Stimulated activated memory B cell treated with anti-CD40 and anti-IgM and Interleukin-4, amounts not matched to agents 10 μg/mL and 1 μg/mL and 100 μg/mL, for 72 hours (primary cell): ENCODE results near the gene RRM2.
"Not testable (repeated sequence)": the region's sequence is repeated elsewhere in the genome, so short reads cannot be mapped to it uniquely, and the experiment has no call there.

Experiments used
- ATAC-seq: fragments of 150-1000 bp; cut with Tn5 transposase; 2 replicates; pipeline ENCODE4 v1.10.0; 2021
- H3K27ac Mint-ChIP-seq: one replicate; pipeline ENCODE4 v1.8.0; 2022; ENCODE audit warnings: mild to moderate bottlenecking, mixed read lengths
- H3K27me3 Mint-ChIP-seq: one replicate; pipeline ENCODE4 v1.8.0; 2022; ENCODE audit warnings: mixed read lengths
- H3K36me3 Mint-ChIP-seq: one replicate; pipeline ENCODE4 v1.8.0; 2022; ENCODE audit warnings: mixed read lengths
- H3K4me1 Mint-ChIP-seq: one replicate; pipeline ENCODE4 v1.8.0; 2022; ENCODE audit warnings: mixed read lengths
- H3K4me3 Mint-ChIP-seq: one replicate; pipeline ENCODE4 v1.8.0; 2022; ENCODE audit warnings: mild to moderate bottlenecking, moderate library complexity, mixed read lengths
- H3K9me3 Mint-ChIP-seq: one replicate; pipeline ENCODE4 v1.8.0; 2022; ENCODE audit warnings: mixed read lengths

RRM2 gene

DNA sequence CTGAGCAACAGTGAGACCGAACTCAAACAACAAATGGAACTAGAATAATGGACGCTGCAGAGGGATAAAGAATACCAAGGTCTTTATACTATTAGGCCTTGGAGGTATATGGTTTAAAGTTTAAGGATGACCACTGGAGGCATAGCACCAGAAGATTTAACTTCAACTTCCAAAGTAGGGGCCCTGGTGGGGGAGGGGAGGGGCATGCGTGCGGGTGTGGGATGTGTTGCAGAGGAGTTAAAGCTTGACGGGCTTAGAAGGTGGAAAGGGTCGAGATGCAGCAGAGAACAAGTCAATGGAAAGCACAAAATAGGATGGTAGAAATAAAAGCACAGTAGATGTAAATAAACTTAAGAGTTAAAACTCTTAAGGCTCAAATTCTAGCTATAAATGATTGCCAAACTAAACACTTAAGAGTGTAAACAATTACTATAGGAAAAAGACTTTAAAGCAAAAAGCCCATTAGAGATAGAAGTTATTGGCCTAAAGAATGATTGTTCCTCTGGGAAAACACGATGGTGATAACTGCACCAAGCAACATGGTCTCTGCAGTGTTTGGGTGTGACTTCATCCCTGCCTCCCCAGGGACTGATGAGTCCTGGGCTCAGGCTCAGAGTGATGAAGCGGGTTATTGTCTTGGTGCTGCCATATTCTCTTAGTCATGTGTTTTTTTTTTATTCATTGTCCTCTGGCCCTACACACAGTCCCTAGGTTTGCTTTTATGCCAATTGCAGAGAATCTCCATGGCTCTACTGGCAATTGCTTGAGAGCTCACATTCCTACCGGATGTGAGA, 13.0 kb downstream of the RRM2 start:
- no peaks in the 10 kb centered on the region for H3K27me3 Mint-ChIP-seq
- H3K4me1 Mint-ChIP-seq: no peaks in the 10 kb centered on the region
- no peaks in the 10 kb centered on the region for H3K36me3 Mint-ChIP-seq
- H3K27ac Mint-ChIP-seq: no peak overlapping the region
- ATAC-seq: no peak
- no peak overlapping the region for H3K4me3 Mint-ChIP-seq
- no peaks in the 10 kb centered on the region for H3K9me3 Mint-ChIP-seq

DNA sequence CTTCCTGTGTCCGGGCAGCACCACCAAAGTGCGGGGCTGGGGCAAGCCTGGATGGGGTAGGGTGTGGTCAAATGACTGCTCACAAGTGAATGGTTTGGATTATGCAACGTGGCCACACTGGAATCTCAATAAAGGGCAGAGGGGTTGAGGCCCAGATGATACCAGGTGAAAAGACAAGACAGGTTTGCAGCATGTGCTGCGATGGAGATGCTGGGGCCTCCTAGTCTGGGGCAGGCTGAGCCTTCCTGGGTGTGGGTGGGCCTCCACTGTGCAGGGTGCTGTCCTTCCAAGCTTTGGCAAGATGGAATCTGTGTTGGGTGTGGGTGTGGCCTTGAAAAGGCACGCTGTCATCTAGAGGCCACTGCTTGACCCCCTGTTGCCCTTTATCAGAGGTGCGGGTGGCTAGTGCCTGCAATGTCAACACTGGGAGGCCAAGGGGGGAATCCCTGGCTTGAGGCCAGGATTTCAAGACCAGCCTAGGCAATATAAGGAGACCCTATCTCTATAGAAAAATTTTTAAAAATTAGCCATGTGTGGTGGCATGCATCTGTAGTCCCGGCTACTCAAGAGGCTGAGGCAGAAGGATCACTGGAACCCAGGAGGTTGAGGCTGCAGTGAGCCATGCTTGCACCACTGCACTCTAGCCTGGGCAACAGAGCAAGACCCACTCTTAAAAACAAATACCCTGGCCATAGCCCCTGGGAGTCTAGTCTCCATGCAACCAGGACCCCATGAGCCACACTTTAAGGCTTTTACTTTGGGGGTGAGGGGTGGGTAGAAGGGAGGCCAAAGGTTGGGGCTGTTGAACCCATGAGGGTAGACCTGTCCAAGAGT, 13.8 kb downstream of the RRM2 start:
- H3K9me3 Mint-ChIP-seq: no peaks in the 10 kb centered on the region
- H3K36me3 Mint-ChIP-seq: no peaks in the 10 kb centered on the region
- ATAC-seq: peak; percentile 4
- peaks cover 1% of the 10 kb centered on the region for H3K4me1 Mint-ChIP-seq
- no peak overlapping the region for H3K27ac Mint-ChIP-seq
- H3K4me3 Mint-ChIP-seq: no peak overlapping the region
- no peaks in the 10 kb centered on the region for H3K27me3 Mint-ChIP-seq

DNA sequence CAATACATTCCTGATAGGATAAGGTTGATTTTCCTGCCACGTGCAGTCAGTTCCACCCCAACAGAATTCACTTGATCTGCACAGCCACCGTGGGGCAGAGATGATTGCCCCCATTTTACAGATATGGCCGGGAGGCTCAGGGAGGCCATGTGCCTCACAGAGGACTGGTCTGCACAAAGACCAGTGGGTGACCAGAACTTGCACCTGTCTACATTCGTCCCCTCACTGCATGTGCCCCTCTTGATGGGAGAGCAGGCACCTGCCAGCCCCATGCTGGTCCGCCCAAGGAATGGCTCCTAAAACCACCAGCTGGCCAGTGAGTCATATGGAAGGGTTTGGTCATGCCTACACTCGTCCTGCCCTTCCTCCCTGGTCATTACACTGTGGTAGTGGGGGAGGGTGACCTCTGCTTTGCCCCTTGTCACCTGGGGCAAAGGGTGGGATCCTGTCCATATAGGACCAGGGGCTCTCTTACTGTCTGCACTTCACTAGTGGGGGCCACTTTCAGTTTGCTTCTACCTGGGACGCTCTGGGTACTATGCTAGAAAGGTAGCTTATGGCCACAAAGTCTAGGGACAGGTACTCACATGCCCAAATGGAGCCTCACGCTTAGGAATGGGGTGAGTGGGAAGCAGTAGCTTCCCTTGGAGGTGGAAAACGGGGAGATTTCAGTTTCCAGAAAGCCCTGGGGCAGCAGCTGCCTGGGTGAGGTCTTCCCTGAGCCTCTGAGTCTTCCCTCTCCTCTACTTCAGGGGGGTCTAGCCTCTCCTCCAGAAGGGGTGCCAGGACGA, 14.7 kb downstream of the RRM2 start:
- Mint-ChIP-seq H3K9me3 (no peaks in the 10 kb centered on the region), H3K4me3 (no peak overlapping the region), H3K4me1 (peaks cover 10% of the 10 kb centered on the region), H3K27me3 (no peaks in the 10 kb centered on the region), H3K27ac (no peak overlapping the region), H3K36me3 (no peaks in the 10 kb centered on the region)
- ATAC-seq: no peak

DNA sequence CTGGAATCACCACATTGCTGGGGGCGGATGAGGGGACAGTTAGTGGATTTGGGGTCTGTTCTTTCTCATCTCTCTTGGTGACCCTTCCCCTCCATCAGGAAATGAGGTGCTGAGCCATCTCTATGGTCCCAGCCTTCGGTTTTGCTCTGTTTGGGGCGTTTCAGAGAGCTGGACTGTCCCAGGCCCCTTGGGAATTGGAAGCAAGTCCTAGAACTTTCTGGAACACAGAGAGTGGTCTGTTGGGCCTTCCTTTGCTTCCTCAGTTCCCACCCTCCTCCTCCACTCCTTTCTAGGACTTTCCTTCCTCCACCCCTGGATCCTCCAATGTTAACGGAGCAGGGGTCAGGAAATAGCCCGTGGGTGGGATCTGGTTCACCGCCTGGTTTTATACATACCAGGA, 17.0 kb downstream of the RRM2 start:
- Mint-ChIP-seq H3K9me3 (no peaks in the 10 kb centered on the region), H3K4me3 (no peak overlapping the region), H3K27me3 (no peaks in the 10 kb centered on the region), H3K4me1 (peaks cover 10% of the 10 kb centered on the region), H3K27ac (no peak overlapping the region), H3K36me3 (no peaks in the 10 kb centered on the region)
- no peak for ATAC-seq

DNA sequence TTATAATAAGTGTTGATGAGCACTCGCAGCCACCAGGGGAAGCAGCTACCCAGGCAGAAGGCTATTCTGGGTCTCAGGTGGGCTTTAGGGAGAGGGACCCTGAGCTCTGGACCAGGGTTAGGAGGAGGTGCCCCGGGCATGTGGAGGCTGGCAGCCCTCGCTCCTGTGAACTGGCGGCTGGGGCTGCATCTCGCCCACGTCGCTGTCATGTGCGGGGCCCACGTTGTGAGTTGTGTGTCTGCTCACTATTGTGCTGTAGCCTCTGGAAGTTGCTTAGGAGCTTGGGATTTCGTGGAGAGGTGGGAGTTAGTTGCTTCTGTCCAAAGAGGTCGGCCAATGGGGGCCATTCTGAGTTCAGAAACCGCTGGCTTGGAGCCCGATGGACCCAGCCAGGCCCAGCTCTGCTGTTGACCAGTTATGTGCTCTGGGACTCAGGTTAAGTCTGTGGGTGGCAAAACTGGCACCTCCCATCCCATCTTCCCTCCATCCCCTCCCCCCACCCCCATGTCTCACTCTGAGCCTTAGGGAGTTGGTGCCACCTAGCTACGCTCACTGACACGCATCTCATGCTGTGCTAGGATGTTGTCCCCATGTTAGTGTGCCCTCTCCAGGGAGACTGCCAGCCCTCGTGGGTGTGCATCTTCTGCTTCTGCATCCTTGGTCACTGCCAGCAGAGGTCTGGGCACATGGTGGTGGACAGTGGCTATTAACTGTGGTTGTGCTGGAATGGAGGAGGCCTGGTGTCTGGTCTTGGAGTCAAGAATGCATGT, 18.5 kb downstream of the RRM2 start:
- H3K27me3 Mint-ChIP-seq: no peaks in the 10 kb centered on the region
- H3K27ac Mint-ChIP-seq: no peak overlapping the region
- H3K4me3 Mint-ChIP-seq: no peak overlapping the region
- H3K4me1 Mint-ChIP-seq: peaks cover 10% of the 10 kb centered on the region
- no peaks in the 10 kb centered on the region for H3K36me3 Mint-ChIP-seq
- ATAC-seq: no peak
- H3K9me3 Mint-ChIP-seq: no peaks in the 10 kb centered on the region

DNA sequence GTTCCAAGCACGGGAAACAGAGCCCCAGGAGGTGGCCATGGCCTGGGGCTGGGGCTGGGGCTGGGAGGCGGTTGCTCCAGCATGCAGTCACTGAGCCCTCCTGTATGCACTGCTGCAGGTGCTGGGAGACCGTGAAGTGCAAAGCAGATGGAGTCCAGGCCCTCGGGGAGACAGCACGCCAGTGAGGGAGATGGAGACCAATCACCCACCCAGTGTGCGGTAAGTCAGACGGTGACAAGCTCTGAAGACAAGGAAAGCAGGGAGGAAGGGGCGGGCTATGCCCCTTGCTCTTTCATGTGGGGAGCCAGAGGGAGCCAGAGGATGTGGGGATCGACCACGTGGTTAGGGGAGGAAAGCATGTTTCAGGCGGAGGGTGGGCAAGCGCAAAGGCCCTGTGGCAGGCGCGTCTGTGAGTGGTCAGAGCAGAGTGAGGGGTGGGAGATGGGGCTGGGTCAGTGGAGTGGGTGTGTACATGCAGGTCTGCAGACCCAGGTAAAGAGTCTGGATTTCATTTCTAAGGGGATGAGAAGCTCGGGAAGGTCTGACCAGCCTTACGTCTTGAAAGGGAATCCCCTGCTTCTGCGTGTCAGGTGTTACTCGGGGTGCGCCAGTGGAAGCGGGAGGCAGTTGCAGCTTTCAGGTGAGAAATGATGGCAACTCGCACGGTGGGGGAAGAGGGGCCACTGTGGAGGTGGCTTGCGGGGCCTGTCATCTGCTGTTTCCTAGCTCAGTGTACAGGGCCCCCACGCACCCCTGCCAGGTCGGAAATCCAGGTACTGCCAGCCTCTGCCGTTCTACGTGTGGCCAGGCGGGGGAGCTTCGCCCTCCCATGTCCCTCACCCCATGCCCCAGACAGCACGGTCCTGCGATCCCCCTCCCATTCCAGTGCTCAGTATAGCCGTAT, 19.4 kb downstream of the RRM2 start:
- H3K27ac Mint-ChIP-seq: no peak overlapping the region
- no peaks in the 10 kb centered on the region for H3K27me3 Mint-ChIP-seq
- no peak overlapping the region for H3K4me3 Mint-ChIP-seq
- H3K9me3 Mint-ChIP-seq: no peaks in the 10 kb centered on the region
- peak; percentile 72 for ATAC-seq
- no peaks in the 10 kb centered on the region for H3K36me3 Mint-ChIP-seq
- H3K4me1 Mint-ChIP-seq: peaks cover 10% of the 10 kb centered on the region

DNA sequence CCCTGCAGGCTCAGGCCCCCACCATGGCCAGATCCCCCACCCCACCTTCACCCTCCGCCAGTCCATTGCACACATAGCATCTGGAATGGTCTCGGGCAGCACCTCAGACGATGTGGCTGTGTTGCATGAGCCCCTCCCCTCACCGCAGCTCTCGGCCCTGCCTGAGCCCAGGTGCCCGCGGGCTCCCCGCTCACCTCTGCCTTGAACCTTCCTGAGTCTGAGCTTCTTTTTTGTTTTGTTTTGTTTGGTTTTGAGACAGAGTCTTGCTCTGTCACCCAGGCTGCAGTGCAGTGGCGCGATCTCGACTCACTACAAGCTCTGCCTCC, 20.1 kb downstream of the RRM2 start:
- H3K4me1 Mint-ChIP-seq: peaks cover 10% of the 10 kb centered on the region
- H3K9me3 Mint-ChIP-seq: no peaks in the 10 kb centered on the region
- no peaks in the 10 kb centered on the region for H3K36me3 Mint-ChIP-seq
- H3K4me3 Mint-ChIP-seq: no peak overlapping the region
- no peak overlapping the region for H3K27ac Mint-ChIP-seq
- H3K27me3 Mint-ChIP-seq: no peaks in the 10 kb centered on the region
- ATAC-seq: no peak

DNA sequence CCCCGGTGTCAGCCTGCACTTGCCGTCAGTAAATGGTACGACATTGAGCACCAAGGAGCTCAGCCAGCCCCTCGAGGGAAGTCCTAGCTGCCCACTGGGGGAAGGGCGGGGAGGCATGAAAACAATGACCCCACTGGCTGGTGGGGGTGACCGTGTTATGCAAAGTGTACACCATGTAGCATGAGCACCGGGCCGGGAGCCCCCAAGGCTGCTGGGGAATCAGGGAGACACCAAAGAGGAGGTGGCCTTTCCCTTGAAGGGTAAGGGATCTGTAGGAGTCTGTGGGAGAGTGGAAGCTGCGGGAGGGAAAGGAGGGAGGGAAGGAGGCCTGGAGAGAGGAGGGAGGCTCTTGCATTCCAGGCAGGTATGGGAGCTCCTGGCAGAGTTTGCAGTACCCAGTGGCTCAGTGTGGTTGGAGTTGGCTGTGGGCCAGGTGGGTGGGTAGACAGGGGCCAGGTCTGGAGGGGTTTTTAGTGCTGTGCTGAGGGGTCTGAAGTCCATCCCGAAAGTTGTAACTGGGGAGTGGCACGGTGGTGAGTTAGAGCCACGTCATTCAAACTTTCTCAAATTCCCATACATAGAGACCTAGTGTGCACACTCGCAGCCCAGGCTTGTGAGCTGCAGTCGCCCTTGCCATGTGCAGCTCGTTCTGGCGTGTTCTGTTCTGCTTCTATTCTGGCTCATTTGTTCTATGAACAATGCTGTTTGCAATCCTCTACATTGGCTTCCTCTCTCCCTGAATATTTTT, 22.4 kb downstream of the RRM2 start:
- ATAC-seq: no peak
- no peaks in the 10 kb centered on the region for H3K27me3 Mint-ChIP-seq
- peaks cover 6% of the 10 kb centered on the region for H3K36me3 Mint-ChIP-seq
- peaks cover 10% of the 10 kb centered on the region for H3K4me1 Mint-ChIP-seq
- H3K27ac Mint-ChIP-seq: no peak overlapping the region
- H3K9me3 Mint-ChIP-seq: no peaks in the 10 kb centered on the region
- H3K4me3 Mint-ChIP-seq: no peak overlapping the region

DNA sequence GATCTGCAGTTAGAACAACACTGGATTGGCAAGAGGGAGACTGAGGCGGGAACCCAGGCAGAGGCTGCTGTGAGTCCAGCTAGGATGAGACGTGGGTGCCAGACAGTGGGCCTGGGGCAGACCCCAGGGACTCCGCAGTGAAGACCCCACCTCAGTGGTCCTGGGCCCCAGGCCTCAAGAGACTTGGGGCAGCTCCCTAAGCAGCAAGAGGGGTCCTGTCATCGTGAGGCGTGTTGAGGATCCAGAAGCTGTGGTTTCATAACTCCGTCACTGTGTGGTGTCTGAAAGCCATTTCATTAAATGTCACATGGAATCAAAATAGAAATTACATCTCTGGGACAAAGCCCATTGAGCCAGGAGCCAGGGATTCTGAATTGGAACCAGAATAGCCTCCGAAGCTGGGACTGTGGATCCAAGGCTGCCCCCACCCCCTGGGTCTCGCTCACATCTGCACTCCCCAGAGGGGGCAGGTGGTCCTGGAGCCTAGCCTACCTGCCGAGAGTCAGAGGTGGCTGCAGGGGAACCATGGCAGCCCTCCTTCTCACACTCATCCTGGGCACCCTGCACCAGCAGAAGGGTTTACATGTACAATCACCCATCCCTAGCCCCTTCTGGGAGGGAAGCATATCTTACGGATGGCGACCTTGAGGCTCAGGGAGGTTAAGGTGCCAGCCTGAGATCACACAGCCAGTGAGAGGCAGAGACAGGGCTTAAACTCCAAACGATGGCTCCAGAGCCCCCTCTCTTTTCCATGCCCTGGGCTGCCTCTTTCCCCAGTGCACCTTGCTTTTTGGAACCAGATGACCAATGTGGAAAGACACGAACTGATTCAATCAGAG, 23.2 kb downstream of the RRM2 start:
- ATAC-seq: no peak
- H3K27me3 Mint-ChIP-seq: no peaks in the 10 kb centered on the region
- H3K4me3 Mint-ChIP-seq: no peak overlapping the region
- H3K4me1 Mint-ChIP-seq: peaks cover 10% of the 10 kb centered on the region
- no peak overlapping the region for H3K27ac Mint-ChIP-seq
- H3K9me3 Mint-ChIP-seq: no peaks in the 10 kb centered on the region
- peaks cover 6% of the 10 kb centered on the region for H3K36me3 Mint-ChIP-seq

DNA sequence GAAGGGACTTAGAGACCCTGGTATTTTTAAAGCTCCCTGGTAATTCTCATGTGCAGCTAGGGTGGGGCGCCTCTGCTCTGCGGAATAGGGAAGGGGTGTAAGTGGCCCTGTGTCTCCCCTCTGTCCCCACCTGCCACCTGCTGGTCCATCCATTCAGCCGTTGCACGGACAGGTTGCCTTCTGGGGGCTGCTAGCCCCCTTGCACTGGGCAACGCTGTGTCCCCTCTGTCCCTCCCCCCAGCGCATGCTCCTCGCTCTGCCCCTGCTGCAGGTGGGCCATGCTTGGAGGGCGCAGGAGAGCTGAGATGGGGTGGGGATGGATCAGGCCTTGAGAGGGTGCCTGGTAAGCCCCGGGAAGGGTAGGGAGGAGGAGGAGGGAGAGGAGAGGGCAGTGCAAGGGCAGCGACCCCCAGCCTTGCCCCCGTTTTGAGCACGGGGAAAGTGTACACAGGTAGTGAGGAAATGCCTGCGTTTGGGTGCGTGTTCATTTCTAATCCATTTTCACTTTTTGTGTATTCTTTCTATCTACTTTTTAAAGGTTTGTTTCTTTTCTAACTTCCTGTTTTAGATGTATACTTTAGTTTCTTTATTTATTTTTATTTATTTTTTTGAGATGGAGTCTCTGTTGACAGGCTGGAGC, 23.9 kb downstream of the RRM2 start:
- no peaks in the 10 kb centered on the region for H3K9me3 Mint-ChIP-seq
- no peak overlapping the region for H3K27ac Mint-ChIP-seq
- peak; percentile 6 for ATAC-seq
- H3K4me3 Mint-ChIP-seq: no peak overlapping the region
- H3K36me3 Mint-ChIP-seq: peaks cover 6% of the 10 kb centered on the region
- H3K27me3 Mint-ChIP-seq: no peaks in the 10 kb centered on the region
- H3K4me1 Mint-ChIP-seq: peaks cover 7% of the 10 kb centered on the region

DNA sequence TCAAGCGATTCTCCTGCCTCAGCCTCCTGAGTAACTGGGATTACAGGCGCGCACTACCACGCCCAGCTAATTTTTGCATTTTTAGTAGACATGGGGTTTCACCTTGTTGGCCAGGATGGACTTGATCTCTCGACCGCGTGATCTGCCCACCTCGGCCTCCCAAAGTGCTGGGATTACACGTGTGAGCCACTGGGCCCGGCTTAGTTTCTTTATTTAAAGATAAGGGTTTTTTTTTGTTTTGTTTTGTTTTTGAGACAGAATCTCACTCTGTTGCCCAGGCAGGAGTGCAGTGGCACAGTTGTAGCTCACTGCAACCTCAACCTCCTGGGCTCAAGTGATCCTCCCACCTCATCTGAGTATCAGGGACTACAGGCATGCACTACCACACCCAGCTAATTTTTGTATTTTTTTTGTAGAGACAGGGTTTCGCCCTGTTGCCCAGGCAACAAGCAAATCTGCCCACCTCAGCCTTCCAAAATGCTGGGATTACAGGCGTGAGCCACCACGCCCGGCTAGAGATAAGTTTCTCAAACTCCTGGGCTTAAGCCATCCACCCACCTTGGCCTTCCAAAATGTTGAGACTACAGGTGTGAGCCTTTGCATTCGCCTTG, 24.6 kb downstream of the RRM2 start:
- not testable (repeated sequence) for H3K9me3 Mint-ChIP-seq, ATAC-seq, H3K36me3 Mint-ChIP-seq, H3K27me3 Mint-ChIP-seq, H3K4me3 Mint-ChIP-seq, H3K4me1 Mint-ChIP-seq, H3K27ac Mint-ChIP-seq

DNA sequence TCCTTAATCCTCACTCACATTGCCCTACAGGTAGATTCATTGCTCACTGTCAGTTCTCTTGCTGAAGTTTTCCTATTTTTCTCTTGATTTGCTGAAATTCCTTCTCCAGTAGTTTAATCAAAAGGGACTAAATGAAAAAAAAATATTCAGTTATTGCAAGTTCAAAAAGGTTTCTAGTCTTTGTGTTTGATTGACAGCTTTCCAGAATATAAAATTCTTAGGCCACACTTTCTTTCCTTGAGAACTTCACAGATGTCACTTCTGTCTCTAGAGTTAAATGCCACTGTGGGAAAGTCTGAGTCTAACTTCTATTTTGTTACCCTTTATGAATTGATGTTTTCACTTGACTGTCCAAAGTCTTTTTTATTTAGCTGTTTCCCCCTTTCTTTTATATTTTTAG, 25.7 kb downstream of the RRM2 start:
- Mint-ChIP-seq H3K4me1 (no peaks in the 10 kb centered on the region), H3K27ac (no peak overlapping the region)

More for the DNA sequence above, 25.7 kb downstream of the RRM2 start:
- Mint-ChIP-seq H3K27me3 (no peaks in the 10 kb centered on the region), H3K9me3 (no peaks in the 10 kb centered on the region), H3K4me3 (no peak overlapping the region), H3K36me3 (peaks cover 6% of the 10 kb centered on the region)
- no peak for ATAC-seq
